ENCODE measurements around the gene UBE2D2.
"Not testable (repeated sequence)": the region's sequence is repeated elsewhere in the genome, so short reads cannot be mapped to it uniquely, and the experiment has no call there.

Gene UBE2D2

GRCh38 chr5:139546593-139546992, 14.5 kb upstream of the UBE2D2 start:
- DNase-seq (ENCODE audit: extremely low read depth in 1 of 2, low read depth in 1 of 2), result not testable (repeated sequence)

GRCh38 chr5:139549162-139549894, 11.8 kb upstream of the UBE2D2 start:
- DNase-seq (ENCODE audit: extremely low read depth in 1 of 2, low read depth in 1 of 2), result no peak

- not testable (repeated sequence) for DNase-seq (ENCODE audit: extremely low read depth in 1 of 2, low read depth in 1 of 2)
Measured at GRCh38 chr5:139550051-139550872, 10.9 kb upstream of the UBE2D2 start.

- no peak for DNase-seq (ENCODE audit: extremely low read depth in 1 of 2, low read depth in 1 of 2)
Measured at GRCh38 chr5:139551191-139551889, 9.8 kb upstream of the UBE2D2 start.

- DNase-seq (ENCODE audit: extremely low read depth in 1 of 2, low read depth in 1 of 2), result no peak
Measured at GRCh38 chr5:139552893-139553575, 8.1 kb upstream of the UBE2D2 start.

GRCh38 chr5:139554264-139554663, 6.9 kb upstream of the UBE2D2 start:
- DNase-seq (ENCODE audit: extremely low read depth in 1 of 2, low read depth in 1 of 2), result no peak

- DNase-seq (ENCODE audit: extremely low read depth in 1 of 2, low read depth in 1 of 2), result no peak
Measured at GRCh38 chr5:139557811-139558210, 3.3 kb upstream of the UBE2D2 start.

- no peak for DNase-seq (ENCODE audit: extremely low read depth in 1 of 2, low read depth in 1 of 2)
Measured at GRCh38 chr5:139561655-139562451, 714 bp downstream of the UBE2D2 start.

- DNase-seq (ENCODE audit: extremely low read depth in 1 of 2, low read depth in 1 of 2), result no peak
Measured at GRCh38 chr5:139562847-139563246, 1.7 kb downstream of the UBE2D2 start.

- no peak for DNase-seq (ENCODE audit: extremely low read depth in 1 of 2, low read depth in 1 of 2)
Measured at GRCh38 chr5:139565411-139566305, 4.5 kb downstream of the UBE2D2 start.

GRCh38 chr5:139566611-139567010, 5.5 kb downstream of the UBE2D2 start:
- DNase-seq (ENCODE audit: extremely low read depth in 1 of 2, low read depth in 1 of 2), result no peak

- DNase-seq (ENCODE audit: extremely low read depth in 1 of 2, low read depth in 1 of 2), result no peak
Measured at GRCh38 chr5:139569270-139569955, 8.3 kb downstream of the UBE2D2 start.

GRCh38 chr5:139571543-139571942, 10.4 kb downstream of the UBE2D2 start:
- no peak for DNase-seq (ENCODE audit: extremely low read depth in 1 of 2, low read depth in 1 of 2)

GRCh38 chr5:139571966-139572365, 10.8 kb downstream of the UBE2D2 start:
- no peak for DNase-seq (ENCODE audit: extremely low read depth in 1 of 2, low read depth in 1 of 2)

GRCh38 chr5:139574641-139575312, 13.6 kb downstream of the UBE2D2 start:
- no peak for DNase-seq (ENCODE audit: extremely low read depth in 1 of 2, low read depth in 1 of 2)

- DNase-seq (ENCODE audit: extremely low read depth in 1 of 2, low read depth in 1 of 2), result no peak
Measured at GRCh38 chr5:139575313-139575646, 14.1 kb downstream of the UBE2D2 start.

GRCh38 chr5:139575751-139576150, 14.6 kb downstream of the UBE2D2 start:
- no peak for DNase-seq (ENCODE audit: extremely low read depth in 1 of 2, low read depth in 1 of 2)

GRCh38 chr5:139577689-139578290, 16.7 kb downstream of the UBE2D2 start:
- DNase-seq (ENCODE audit: extremely low read depth in 1 of 2, low read depth in 1 of 2), result no peak
